Posterior cingulate gyrus (tissue), 11 donors: Measurements from ENCODE around the gene SLC10A3.

Experiments
- DNase-seq, 10 donors: peaks; one replicate each; pipeline versions ENCODE4 v3.0.0 to v3.0.0-alpha.2; 2020 to 2021; ENCODE audit warnings: mixed read lengths in 3 of 10
- intact Hi-C: fragments of 100-400 bp; cut with DNase I; formaldehyde crosslinking; loops from one replicate; pipeline ENCODE4 v1.15.1; 2023

SLC10A3 gene

DNA sequence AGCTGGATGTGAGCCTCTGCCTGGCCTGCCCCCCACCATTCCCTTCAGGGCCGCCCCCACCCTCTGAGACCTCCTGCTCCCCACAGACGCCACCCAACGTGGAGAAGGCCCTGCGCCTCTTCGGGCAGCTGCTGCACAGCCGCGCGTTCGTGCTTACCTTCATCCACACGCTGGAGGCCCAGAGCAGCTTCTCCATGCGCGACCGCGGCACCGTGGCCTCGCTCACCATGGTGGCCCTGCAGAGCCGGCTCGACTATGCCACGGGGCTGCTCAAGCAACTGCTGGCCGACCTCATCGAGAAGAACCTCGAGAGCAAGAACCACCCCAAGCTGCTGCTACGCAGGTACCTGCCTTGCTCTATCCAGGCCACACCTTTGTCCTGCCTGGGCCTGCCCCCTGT is 22.2 kb downstream of the SLC10A3 start:
- intact Hi-C loops = no loop called here

DNA sequence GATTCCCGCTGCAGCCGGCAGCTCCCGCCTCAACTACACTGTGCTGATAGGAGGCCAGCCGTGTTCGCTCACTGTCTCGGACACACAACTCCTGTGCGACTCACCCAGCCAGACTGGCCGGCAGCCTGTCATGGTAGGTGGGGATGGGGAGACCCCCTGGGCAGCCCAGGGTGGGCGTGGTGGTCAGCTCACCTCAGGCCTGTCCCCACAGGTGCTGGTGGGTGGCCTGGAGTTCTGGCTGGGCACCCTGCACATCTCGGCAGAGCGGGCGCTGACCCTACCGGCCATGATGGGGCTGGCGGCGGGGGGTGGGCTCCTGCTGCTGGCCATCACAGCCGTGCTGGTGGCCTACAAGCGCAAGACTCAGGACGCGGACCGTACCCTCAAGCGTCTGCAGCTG is 22.9 kb downstream of the SLC10A3 start:
- DNase-seq = peak in 1 of 10 donors; percentile 84
- intact Hi-C loops = no loop called here

More for the DNA sequence above, 22.2 kb downstream of the SLC10A3 start:
- peak in 1 of 10 donors; percentile 79 for DNase-seq

DNA sequence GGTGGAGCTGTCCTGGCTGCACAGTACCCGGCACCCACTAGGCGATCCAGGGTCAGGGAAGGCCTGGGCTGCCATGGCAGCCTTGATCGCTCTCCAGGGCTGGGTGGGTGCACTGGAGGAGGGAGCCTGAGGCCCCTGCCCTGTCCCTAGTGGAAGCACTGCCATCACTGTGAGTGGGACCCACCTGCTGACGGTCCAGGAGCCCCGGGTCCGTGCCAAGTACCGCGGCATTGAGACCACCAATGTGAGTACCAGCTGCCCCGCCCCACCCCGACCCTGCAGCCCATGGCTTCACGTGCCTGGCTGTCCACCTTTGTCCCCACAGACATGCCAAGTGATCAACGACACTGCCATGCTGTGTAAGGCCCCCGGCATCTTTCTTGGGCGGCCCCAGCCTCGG is 23.5 kb downstream of the SLC10A3 start:
- peak in 1 of 10 donors; percentile 53 for DNase-seq
- intact Hi-C loops = no loop called here

DNA sequence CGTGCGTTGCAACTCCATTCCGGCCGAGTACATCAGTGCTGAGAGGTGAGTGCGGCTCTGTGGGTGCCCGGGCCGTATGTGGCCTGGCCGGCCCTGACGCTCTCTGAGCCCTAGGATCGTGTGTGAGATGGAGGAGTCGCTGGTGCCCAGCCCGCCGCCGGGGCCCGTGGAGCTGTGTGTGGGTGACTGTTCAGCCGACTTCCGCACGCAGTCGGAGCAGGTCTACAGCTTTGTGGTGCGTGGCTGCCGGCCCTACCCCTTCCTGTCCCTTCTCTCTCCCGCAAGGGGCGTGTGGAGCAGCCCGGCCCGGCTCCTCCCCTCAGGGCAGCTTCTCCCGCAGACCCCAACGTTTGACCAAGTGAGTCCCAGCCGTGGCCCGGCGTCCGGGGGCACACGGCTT is 24.4 kb downstream of the SLC10A3 start:
- intact Hi-C loops = no loop called here
- no peak for DNase-seq

DNA sequence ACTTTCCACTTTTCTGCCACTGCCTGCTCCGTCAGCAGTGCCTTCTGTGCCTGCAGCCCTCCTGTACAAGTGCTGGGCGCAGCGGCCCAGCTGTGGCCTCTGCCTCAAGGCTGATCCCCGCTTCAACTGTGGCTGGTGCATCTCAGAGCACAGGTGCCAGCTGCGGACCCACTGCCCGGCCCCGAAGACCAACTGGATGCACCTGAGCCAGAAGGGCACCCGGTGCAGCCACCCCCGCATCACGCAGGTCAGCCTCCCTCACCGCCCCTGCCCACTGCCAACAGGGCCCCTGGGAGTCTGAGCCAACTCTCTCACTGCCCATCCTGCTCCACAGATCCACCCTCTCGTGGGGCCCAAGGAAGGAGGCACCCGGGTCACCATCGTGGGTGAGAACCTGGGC is 24.8 kb downstream of the SLC10A3 start:
- intact Hi-C loops = no loop called here
- DNase-seq = no peak

DNA sequence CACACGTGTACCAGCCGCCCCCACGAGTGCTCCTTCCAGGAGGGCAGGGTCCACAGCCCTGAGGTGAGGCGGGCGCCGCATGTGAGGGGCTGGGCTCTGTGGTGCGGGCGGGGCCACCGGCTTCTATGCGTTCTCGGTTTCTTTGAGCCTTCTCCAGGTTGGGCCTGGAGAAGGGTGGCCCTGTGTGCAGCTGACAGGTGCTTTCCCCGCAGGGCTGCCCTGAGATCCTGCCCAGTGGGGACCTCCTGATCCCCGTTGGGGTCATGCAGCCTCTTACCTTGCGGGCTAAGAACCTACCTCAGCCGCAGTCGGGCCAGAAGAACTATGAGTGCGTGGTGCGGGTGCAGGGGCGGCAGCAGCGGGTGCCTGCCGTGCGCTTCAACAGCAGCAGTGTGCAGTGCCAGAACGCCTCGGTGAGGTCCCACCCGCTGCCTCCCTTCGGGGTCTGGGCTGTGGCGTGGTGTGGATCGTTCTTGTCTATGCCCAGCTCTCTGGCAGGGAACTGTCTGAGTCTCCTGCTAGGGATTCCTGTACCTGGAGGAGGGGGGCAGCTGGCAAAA is 25.5 kb downstream of the SLC10A3 start:
- no peak for DNase-seq

DNA sequence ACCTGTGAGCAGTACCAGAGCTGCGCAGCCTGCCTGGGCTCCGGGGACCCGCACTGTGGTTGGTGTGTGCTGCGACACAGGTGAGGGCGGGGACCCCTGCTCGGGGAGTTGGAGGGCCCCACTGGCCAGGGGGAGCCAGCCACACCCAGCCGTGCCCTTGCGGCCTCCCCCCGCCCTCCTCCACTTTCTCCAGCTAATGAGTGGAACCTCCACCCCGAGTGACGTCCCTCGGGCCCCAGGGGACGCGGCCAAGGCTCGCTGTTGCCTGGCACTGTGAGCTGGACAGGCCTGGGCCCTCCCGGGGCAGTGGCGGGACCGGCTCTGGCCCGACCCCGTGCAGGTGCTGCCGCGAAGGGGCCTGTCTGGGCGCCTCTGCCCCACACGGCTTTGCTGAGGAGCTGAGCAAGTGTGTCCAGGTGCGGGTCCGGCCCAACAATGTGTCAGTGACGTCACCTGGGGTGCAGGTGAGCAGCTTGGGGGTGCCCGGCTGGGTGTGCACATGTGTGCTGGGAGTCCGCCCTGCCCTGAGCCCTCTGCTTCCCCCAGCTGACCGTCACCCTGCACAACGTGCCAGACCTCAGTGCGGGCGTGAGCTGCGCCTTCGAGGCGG is 26.7 kb downstream of the SLC10A3 start:
- intact Hi-C loops = no loop called here
- no peak for DNase-seq

More for the DNA sequence above, 25.5 kb downstream of the SLC10A3 start:
- intact Hi-C loops = no loop called here

DNA sequence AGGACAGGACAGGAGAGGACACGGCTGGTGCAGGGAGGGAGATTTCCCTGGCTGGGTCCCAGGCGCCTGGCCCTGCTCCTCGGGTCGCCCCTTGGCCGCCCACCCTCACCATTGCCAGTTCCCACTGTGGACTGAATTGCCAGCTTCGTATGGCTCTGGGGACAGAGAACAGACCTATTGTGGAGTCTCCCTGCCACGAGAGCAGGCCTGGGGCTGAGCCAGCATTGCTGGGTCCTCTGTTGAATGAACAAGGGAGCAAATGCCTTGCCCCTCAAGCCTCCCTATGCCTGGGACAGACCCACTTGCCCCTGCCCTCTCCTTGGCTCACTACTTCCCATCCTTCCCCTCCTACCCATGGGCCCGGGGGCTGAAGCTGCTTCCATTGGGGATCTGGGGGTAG is 28.0 kb downstream of the SLC10A3 start:
- DNase-seq = peak in 2 of 10 donors; percentile 50
- intact Hi-C loops = no loop called here

DNA sequence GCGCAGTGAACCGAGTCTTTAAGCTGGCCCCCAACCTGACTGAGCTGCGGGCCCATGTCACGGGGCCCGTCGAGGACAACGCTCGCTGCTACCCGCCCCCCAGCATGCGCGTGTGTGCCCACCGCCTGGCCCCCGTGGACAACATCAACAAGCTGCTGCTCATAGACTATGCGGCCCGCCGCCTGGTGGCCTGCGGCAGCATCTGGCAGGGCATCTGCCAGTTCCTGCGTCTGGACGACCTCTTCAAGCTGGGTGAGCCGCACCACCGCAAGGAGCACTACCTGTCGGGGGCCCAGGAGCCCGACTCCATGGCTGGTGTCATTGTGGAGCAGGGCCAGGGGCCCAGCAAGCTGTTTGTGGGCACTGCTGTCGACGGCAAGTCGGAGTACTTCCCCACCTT is 30.1 kb downstream of the SLC10A3 start:
- intact Hi-C loops = no loop called here
- DNase-seq = no peak

DNA sequence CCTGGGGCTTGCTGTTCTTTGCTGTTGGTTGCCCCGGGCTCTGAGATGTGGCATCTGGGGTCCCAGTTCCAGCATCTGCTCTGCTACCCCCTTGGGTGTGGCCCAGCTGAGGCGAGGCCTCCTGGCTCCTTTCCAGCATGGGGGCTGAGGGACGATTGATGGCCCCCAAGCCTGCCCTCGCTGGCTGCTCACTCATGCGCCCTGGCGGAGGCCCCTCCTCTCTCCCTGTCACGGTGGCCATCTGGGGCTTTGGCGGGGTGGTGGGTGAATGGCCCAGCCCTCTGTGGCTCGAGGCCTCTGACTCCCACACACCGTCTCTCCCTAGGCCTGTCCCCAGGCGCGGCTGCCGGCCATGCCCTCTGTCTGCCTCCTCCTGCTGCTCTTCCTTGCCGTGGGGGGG is 30.6 kb downstream of the SLC10A3 start:
- intact Hi-C loops = no loop called here
- DNase-seq = no peak

DNA sequence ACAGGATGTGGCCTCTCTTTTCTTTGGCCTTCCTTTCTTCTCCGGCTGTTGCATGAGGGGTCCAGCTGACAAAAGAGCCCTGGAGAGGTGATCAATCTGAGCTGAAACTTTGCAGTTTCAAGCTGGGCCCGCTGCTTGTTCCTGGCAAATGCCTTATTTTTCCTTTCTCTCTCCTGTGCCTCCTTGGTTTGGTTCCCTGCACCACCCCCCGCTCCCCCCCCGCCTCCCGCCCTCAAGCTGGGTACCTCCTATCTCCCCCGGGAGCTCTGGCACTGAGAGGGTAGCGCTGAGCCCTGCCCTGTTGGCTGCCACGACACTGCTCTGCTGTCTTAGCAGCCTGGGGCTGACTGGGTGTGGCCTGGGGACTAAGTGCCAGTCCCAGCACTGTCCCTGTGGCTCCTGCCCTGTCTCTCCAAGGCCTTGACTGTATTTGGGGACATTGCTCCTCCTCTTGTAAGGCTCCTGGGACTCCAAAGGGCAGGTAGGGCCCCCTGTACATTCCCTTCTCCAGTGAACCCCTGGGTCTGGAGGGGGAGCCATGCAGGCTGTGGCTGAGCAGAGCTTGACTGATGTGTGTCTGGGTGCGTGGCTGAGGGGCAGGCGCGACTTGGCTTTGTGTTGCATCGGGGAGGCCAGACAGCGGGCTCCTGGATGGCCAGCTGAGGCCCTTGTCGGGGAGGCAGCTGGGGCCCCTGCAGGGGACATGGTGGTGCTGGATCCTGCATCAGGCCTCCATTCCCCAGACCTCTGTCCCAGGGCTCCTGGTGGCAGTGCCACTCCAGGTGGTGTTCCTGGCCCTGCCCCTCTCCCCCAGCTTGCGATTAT is 31.3 kb downstream of the SLC10A3 start:
- peak in 1 of 10 donors; percentile 27 for DNase-seq
- intact Hi-C loops = no loop called here

DNA sequence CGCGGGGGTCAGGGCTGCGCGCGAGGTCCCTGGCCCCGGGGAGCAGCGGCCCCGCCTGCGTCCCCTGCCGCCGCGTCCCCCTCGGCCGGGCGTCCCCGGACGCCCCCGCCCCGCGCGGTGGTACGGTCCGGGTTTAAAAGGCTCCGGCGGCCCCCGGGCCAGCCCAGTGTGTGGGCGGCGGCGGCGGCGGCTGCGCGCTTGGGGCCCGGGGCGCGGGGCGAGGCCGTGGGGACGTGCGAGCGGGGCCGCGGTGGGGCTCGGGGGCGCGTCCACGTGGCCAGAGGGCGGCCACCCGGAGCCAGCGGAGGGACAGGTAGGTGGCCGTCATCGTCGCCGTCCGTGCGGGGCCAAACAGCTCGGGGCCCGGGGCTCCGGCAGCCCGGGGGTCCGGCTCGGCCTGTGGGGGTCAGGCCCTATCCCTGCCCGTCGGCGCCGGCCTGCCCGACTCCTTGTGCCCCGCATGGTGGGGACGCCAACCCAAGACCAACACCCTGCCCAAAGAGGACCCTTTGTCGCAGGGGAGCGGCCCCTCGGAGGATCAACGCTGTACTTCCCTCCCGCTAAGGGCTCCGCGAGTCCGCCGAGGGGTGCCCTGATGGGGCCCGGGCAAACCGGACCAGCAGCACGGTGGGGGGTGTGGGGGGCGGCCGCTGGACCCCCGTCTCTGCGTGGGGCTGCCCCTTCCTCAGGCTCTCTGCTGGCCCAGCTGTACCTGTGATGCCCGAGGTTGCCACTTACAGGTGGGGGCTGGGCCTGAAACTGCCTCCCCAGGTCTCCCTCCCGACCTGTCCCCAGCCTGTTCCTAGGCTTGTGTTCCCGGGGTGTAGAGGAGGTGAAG is 32.1 kb downstream of the SLC10A3 start, which contains the start of gene PLXNA3:
Gene PLXNA3 (plus strand): TSS at position 166 of the 838 bp plus-strand sequence. CDS start 1,903 bp downstream, outside the sequence.
- DNase-seq = peak in 5 of 10 donors; percentile 26 to 91 (median 47)
- intact Hi-C loops = no loop called here

DNA sequence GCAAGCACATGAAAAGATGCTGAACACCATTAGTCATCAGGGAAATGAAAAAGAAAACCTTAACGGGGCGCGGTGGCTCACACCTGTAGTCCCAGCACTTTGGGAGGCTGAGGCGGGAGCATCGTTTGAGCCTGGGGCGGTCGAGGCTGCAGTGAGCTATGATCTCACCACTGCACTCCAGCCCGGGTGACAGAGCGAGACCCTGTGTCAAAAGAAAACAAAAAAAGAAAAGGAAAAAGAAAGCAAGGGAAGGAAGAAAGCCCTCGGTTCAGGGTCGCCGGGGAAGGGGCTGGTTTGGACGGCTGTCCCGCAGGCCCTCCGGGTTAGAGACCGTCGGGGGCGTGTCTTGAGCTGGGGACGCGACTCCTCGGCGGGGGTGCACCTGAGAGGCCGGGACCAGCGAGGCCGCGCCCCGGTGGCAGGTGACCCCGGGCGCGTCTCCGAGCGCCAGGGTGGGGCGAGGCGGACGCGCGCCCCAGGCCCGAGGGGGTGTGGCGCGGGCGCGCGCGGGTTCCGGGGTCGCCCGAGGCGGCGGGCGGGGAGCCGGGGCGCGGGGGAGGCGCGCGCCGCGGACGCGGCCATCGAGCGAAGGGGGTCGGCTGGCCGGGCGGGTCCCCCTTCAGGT is 32.8 kb downstream of the SLC10A3 start:
- intact Hi-C loops = no loop called here
- peak in 1 of 10 donors; percentile 28 for DNase-seq

DNA sequence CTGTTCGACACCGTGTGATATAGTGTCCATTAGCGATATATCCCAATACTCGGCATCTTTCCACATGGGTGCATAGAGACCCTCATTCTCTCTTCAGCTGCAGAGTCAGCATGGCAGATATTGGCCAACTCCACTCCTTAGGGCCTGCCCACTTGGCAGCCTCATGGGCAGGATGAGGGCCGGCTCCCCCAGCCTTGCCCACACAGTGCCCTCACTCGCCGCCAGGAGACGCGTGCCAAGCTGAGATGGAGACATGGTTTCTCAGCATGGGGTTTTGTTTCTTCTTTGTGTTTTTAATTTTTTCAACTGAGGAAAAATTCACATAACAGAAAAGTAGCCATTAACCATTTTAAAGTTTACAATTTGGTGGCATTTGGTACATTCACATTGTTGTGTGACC is 37.6 kb downstream of the SLC10A3 start:
- intact Hi-C loops = no loop called here
- DNase-seq = peak in 2 of 10 donors; percentile 42 to 92

DNA sequence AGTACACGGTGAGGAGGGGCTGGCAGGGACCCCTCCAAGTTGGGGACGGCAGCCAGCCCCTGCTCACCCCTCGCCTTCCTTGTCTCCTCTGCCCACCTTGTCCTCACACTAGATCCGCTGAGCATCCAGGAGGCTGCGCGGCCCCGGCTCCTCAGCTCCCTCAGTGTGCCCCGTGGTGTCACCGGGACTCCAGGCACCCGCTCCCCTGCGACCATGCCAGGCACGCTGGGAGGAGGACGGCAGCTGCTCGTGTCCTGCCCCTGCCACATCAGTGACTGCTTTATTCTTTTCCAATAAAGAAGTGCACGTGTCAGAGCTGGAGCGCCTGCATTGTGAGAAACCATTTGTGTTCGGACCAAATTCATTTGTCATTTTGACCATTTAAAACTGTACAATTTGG is 40.1 kb downstream of the SLC10A3 start:
- DNase-seq = peak in 2 of 10 donors; percentile 24 to 42
- intact Hi-C loops = no loop called here

DNA sequence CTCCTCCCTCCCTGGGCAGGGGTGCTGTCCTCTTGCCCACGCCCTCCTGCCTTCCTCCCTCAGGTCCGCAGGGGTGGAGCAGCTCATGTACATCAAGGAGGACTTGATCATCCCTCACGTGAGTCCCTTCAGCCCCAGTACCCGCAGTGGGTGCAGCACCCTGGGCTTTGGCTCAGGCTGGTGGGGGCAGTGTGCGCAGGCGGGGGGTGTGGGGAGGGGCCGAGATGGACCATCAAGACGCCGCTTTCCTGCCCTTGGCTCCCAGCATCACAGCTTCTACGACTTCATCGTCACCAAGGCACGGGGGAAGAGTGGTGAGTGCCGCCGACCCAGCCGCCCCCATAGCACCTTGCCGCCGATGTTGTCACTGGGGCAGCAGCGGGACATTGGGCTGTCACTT is 40.8 kb downstream of the SLC10A3 start:
- peak in 1 of 10 donors; percentile 47 for DNase-seq
- intact Hi-C loops = no loop called here

DNA sequence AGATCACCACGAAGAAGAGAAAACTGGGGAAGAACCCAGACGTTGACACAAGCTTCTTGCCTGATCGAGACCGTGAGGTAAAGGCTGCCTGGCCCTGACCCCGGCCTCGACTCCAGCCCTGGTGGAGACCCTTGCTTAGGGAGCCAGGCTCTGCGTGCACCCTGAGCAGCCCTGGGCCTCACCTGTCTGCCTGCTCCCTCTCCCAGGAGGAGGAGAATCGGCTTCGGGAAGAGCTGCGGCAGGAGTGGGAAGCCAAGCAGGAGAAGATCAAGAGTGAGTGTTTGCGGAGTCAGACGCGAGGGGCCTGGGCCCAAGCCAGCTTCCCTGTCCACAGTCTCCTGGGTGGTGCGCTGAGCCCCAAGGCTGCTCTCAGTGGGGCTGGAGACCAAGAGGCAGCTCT is 41.9 kb downstream of the SLC10A3 start:
- no peak for DNase-seq
- intact Hi-C loops = no loop called here

DNA sequence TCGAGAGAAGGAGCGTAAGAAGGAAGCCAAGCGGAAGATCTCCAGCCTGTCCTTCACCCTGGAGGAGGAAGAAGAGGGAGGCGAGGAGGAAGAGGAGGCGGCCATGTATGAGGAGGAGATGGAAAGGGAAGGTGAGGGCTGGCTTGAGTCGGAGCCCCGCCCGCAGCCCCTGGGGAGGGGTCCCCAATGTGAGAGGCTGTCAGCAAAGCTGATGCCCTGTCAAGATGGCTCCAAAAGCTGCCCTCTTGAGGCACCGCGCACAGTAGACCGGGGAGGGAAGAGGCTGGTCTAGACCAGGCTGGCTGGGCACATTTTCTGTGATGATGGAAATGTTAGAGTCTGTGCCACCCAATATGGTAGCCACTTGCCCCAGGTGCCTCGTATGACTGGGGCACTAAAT is 44.0 kb downstream of the SLC10A3 start:
- intact Hi-C loops = no loop called here
- peak in 1 of 10 donors; percentile 61 for DNase-seq

DNA sequence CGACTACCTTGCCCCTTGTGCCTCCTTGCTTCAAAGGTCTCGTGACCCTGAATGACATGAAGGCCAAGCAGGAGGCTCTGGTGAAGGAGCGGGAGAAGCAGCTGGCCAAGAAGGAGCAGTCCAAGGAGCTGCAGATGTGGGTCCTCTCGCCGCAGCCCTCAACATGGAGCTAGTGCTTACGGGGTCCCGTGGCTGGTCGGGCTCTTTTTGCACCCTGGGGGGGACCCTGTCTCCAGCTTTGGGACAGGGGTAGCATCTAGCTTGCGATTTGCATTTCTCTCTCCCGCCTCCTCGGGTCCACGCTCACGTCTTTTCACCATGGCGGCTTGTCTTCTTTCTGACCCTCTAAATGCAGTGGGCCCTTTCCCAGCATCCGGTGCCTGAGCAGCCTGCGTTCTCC is 44.7 kb downstream of the SLC10A3 start:
- intact Hi-C loops = no loop called here
- no peak for DNase-seq

DNA sequence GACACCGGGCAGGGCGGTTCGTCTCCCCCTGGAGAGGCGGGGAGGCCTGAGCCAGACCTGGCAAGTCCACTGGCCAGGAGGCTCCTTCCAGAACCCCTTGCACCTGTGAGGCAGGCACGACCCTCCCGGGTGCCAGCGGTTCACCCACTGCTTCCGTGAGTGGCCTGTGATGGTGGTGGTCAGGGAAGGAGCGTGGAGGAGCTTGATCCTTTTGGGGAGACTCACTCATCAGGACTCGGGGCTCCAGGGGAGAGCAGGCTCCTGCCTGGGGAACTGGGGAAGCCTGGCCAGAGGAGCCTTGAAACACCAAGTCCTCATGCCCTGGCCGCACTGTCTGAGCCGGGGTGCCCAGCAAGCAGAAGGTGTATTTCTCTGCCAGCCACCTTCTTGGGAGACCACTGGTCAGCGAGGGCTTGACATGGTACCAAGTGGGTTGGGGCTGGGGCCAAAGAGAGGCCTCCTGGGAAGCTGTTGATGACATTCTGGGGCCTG is 45.6 kb downstream of the SLC10A3 start:
- DNase-seq = no peak
- intact Hi-C loops = loop anchor here (5.0 kb wide), 1 partner anchor 32 kb away; the partner anchor contains the start of gene LAGE3
